ENCODE data around the gene POLD3. TPM values are rescaled to one million over a fixed set of nuclear protein-coding genes. Genes with fewer than 3 reads are reported as not detected.

Gene POLD3
- total RNA-seq, 4 donors from 2014 or later = 5.1 to 13.8 (median 11.9) TPM

DNA sequence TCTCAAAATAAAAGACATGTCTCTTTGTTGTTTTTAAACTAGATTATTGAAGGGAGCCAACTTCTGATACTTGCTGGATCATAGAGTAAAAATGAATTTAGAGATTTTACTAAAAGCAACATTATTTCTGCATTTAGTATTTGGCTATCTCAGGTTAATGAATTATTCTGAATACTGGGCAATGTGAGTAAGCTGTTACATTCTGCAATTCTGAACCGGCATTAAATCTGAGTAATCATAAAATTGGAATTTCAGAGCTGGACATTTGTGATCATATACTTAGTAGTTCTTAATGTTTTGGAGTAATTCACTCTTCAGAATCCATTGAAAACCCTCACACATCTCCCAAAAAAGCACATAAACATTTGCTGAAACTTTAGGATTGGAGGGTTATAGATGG lies 11.5 kb downstream of the POLD3 start:
- H3K4me3 ChIP-seq = no peak overlapping the region
- intact Hi-C loops (cut with DNase I) = no loop called here
- no peak for DNase-seq
- TF ChIP-seq POLR2A (IDR thresholded peaks at IDR 0.05) (no peak), CTCF (IDR thresholded peaks at IDR 0.05) (no peak)
- WGBS, 2 donors = 70 to 87% methylated on average over 1 of the region's 1 CpG
- H3K4me1 ChIP-seq = no peaks in the 10 kb centered on the region
- no peak overlapping the region for H3K27ac ChIP-seq
- no peaks in the 10 kb centered on the region for H3K27me3 ChIP-seq
- peaks cover 0 to 77% (median 0%) of the 10 kb centered on the region in 3 donors for H3K36me3 ChIP-seq
- no peaks in the 10 kb centered on the region for H3K9me3 ChIP-seq

DNA sequence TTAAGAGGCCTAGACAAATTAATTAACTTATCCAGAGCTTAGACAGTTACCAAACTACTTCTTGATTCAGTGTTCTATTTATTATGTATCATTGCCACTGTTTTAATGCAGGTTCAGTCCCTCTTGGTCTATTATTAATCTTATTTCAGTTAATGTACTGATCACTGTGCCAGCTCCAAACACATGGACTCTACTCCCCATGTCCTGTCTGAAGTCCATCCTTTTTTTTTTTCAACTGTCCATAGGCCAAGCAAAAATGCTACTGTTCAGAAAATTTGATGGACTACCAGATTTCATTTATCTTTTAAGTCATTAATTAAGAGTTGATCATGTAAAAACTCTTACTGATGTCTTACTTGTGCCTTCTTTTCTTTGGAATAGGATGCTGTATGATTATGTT lies 11.9 kb downstream of the POLD3 start:
- Histone ChIP-seq H3K9me3 (no peaks in the 10 kb centered on the region), H3K4me1 (no peaks in the 10 kb centered on the region), H3K27me3 (no peaks in the 10 kb centered on the region), H3K4me3 (no peak overlapping the region), H3K36me3 (peaks cover 0 to 74% (median 0%) of the 10 kb centered on the region in 3 donors), H3K27ac (no peak overlapping the region)
- DNase-seq = no peak
- intact Hi-C loops (cut with DNase I) = no loop called here
- TF ChIP-seq CTCF (IDR thresholded peaks at IDR 0.05) (no peak), POLR2A (IDR thresholded peaks at IDR 0.05) (no peak)

GRCh38 chr11:74605403-74605802 lies 13.0 kb downstream of the POLD3 start:
- TF ChIP-seq POLR2A (IDR thresholded peaks at IDR 0.05) = no peak
- TF ChIP-seq CTCF (IDR thresholded peaks at IDR 0.05) = no peak

DNA sequence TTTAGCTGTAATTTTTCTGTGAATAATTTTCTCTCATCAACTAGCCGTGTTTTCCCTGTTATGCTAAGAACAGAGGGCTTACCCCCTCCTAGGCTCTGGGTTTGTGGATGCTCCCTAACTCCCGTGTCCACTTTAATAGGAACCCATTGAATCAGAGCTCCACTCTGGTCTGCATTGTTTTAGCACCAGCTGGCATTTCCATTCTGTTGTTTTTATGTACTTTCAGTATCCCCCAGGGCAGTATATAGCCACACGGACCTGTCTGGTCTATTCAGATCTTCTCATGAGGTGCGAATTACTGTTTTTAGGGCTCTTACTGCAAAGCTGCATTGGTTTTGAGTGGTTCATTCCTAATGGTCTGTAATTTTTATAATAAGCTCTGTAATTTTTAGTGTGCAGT lies 16.0 kb downstream of the POLD3 start:
- WGBS, 2 donors = 63 to 85% methylated on average over 4 of the region's 4 CpGs
- H3K27me3 ChIP-seq = no peaks in the 10 kb centered on the region
- TF ChIP-seq CTCF (IDR thresholded peaks at IDR 0.05) = no peak
- no peak overlapping the region for H3K4me3 ChIP-seq
- intact Hi-C loops (cut with DNase I) = no loop called here
- no peaks in the 10 kb centered on the region for H3K9me3 ChIP-seq
- peaks cover 0 to 21% (median 0%) of the 10 kb centered on the region in 3 donors for H3K4me1 ChIP-seq
- peaks cover 0 to 66% (median 0%) of the 10 kb centered on the region in 3 donors for H3K36me3 ChIP-seq
- no peak for DNase-seq
- no peak overlapping the region for H3K27ac ChIP-seq

More at GRCh38 chr11:74605403-74605802, 13.0 kb downstream of the POLD3 start:
- no peak overlapping the region for H3K27ac ChIP-seq
- WGBS, 2 donors = 74 to 85% methylated on average over 4 to 5 of the region's 5 CpGs
- H3K27me3 ChIP-seq = no peaks in the 10 kb centered on the region
- intact Hi-C loops (cut with DNase I) = no loop called here
- H3K4me3 ChIP-seq = no peak overlapping the region
- DNase-seq = no peak
- peaks cover 0 to 68% (median 0%) of the 10 kb centered on the region in 3 donors for H3K36me3 ChIP-seq
- H3K4me1 ChIP-seq = no peaks in the 10 kb centered on the region
- no peaks in the 10 kb centered on the region for H3K9me3 ChIP-seq

GRCh38 chr11:74611369-74611861 lies 19.0 kb downstream of the POLD3 start:
- Histone ChIP-seq H3K9me3 (no peaks in the 10 kb centered on the region), H3K36me3 (peaks cover 0 to 66% (median 3%) of the 10 kb centered on the region in 3 donors), H3K4me3 (no peak overlapping the region), H3K4me1 (peaks cover 0 to 21% (median 0%) of the 10 kb centered on the region in 3 donors), H3K27me3 (no peaks in the 10 kb centered on the region), H3K27ac (peak overlapping the region in 3 of 4 donors; percentile 63 to 65 (median 63))
- DNase-seq = no peak
- no peak for TF ChIP-seq POLR2A (IDR thresholded peaks at IDR 0.05)
- TF ChIP-seq CTCF (IDR thresholded peaks at IDR 0.05) = peak in 5 of 6 experiments; percentile 21 to 60 (median 36)
- intact Hi-C loops (cut with DNase I) = loop anchor here (10.0 kb wide), 1 partner anchor 113 kb away; no protein-coding TSS in a partner anchor
- 46 to 55% methylated on average over 2 of the region's 2 CpGs for WGBS, 2 donors

Measured in esophagus squamous epithelium (tissue), 5 donors.